Neutrophil (primary cell): Measurements from ENCODE around the gene TMEM120B.

Experiments used
- H3K27ac ChIP-seq: fragments of 200-600 bp; sonication (generic); 2 replicates; pipeline ENCODE4 v1.5.1; 2016; ENCODE audit warnings: mild to moderate bottlenecking, moderate library complexity
- H3K27me3 ChIP-seq: fragments of 200-600 bp; sonication (generic); 2 replicates; pipeline ENCODE4 v1.6.0; 2016; ENCODE audit warnings: mild to moderate bottlenecking
- H3K36me3 ChIP-seq: fragments of 200-600 bp; sonication (generic); 2 replicates; pipeline ENCODE4 v1.5.1; 2017
- H3K4me1 ChIP-seq, 2 experiments: fragments of 200-600 bp in 1 of 2; sonication (generic) in 1 of 2; 1 replicate in 1 of 2; 2 replicates in 1 of 2; pipeline versions ENCODE4 v1.5.1 to v1.6.1; 2013 to 2016; ENCODE audit warnings: low read depth in 1 of 2, low read length in 1 of 2, mild to moderate bottlenecking in 1 of 2, moderate library complexity in 1 of 2; ENCODE audit not compliant: control insufficient read depth in 1 of 2, insufficient read depth in 1 of 2
- H3K4me3 ChIP-seq, 2 experiments: fragments of 200-600 bp in 1 of 2; sonication (generic) in 1 of 2; 1 replicate in 1 of 2; 2 replicates in 1 of 2; pipeline ENCODE4 v1.5.1; 2013 to 2016; ENCODE audit warnings: low read depth in 1 of 2, low read length in 1 of 2, mild to moderate bottlenecking in 1 of 2, moderate library complexity in 1 of 2
- H3K9me3 ChIP-seq: fragments of 200-600 bp; sonication (generic); 2 replicates; pipeline ENCODE4 v1.5.1; 2016
- TF ChIP-seq, protein P1 (sequence below): fragments of 200-600 bp; sonication (generic); IDR thresholded peaks from 2 replicates; pipeline ENCODE4 v1.5.1; 2016; ENCODE audit warnings: antibody characterized with exemption

TMEM120B gene

DNA sequence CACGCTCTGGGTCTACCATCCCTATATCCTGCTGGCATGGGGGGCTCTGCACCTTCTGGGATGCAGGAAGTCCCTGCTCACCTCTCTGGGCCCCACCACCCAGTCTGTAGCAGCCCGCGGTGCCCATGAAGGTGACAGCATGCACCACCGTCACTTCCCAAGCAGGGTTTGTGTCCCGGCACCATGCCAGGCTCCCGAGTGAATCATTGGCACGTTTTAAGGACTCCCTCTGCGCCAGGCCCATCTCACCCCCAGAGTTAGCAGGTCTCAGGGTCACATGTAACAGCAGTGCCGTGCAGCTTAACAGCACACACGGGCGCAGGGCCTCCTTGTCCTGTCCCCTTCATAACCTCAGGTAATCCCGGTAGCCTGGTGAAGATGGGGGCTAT is 111.2 kb downstream of the TMEM120B start:
- peaks cover 99% of the 10 kb centered on the region for H3K36me3 ChIP-seq
- H3K27ac ChIP-seq, result peak overlapping the region; percentile 33
- TF ChIP-seq, protein P1, sequence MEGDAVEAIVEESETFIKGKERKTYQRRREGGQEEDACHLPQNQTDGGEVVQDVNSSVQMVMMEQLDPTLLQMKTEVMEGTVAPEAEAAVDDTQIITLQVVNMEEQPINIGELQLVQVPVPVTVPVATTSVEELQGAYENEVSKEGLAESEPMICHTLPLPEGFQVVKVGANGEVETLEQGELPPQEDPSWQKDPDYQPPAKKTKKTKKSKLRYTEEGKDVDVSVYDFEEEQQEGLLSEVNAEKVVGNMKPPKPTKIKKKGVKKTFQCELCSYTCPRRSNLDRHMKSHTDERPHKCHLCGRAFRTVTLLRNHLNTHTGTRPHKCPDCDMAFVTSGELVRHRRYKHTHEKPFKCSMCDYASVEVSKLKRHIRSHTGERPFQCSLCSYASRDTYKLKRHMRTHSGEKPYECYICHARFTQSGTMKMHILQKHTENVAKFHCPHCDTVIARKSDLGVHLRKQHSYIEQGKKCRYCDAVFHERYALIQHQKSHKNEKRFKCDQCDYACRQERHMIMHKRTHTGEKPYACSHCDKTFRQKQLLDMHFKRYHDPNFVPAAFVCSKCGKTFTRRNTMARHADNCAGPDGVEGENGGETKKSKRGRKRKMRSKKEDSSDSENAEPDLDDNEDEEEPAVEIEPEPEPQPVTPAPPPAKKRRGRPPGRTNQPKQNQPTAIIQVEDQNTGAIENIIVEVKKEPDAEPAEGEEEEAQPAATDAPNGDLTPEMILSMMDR, result no peak
- H3K4me1 ChIP-seq, result no peaks in the 10 kb centered on the region
- no peak overlapping the region for H3K4me3 ChIP-seq
- no peaks in the 10 kb centered on the region for H3K9me3 ChIP-seq
- H3K27me3 ChIP-seq, result no peaks in the 10 kb centered on the region

DNA sequence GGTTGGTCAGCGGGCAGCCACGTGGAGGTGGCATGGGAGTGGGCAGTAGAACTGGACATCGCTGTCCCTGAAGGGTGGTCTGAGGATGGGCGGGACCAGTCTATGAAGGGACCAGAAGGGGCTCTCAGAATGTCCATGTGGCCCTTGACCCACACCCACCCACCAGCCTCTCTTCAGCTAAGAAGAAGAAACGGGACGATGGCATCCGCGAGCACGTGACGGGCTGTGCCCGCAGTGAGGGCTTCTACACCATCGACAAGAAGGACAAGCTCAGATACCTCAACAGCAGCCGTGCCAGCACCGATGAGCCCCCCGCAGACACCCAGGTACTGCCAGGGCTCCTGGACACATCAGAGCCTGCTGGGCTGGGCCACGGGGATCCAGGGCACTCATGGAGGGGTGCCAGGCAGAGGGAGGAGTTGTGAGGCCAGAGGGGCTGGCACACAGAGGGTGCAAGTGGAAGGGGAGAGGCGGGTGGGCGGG is 112.5 kb downstream of the TMEM120B start:
- H3K4me1 ChIP-seq, result peaks cover 0 to 6% of the 10 kb centered on the region in 2 experiments
- peaks cover 99% of the 10 kb centered on the region for H3K36me3 ChIP-seq
- no peak overlapping the region for H3K4me3 ChIP-seq
- H3K27ac ChIP-seq, result no peak overlapping the region
- TF ChIP-seq, protein P1, result no peak
- H3K9me3 ChIP-seq, result no peaks in the 10 kb centered on the region
- H3K27me3 ChIP-seq, result no peaks in the 10 kb centered on the region

- Histone ChIP-seq H3K27ac (no peak overlapping the region), H3K4me3 (no peak overlapping the region), H3K4me1 (peaks cover 2 to 8% of the 10 kb centered on the region in 2 experiments), H3K36me3 (peaks cover 97% of the 10 kb centered on the region), H3K9me3 (no peaks in the 10 kb centered on the region), H3K27me3 (no peaks in the 10 kb centered on the region)
- TF ChIP-seq, protein P1, result no peak
These were observed 114.0 kb downstream of the TMEM120B start for GRCh38 chr12:121826318-121827150.

DNA sequence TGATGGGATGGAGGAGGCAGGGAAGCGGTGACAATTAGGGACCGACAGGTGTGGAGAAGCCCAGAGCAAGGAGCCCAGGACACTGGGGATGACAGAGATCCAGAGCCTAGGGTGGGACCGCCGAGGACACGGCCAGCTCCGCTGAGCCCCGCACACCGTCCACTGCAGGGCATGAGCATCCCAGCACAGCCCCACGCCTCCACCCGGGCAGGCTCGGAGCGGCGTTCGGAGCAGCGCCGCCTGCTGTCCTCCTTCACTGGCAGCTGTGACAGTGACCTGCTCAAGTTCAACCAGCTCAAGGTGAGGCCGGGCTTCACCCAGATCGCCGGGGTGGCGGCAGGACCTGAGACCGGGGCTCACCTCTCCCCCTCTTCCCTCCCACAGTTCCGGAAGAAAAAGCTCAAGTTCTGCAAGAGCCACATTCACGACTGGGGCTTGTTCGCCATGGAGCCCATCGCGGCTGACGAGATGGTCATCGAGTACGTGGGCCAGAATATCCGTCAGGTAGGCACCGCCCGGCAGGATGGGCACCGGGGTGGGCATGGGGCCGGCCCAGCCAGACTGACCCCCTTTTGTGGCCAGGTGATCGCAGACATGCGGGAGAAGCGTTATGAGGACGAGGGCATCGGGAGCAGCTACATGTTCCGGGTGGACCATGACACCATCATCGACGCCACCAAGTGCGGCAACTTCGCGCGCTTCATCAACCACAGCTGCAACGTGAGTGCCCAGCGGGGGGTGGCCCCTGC is 115.0 kb downstream of the TMEM120B start:
- Histone ChIP-seq H3K27ac (peak overlapping the region; percentile 91), H3K4me3 (no peak overlapping the region), H3K27me3 (no peaks in the 10 kb centered on the region), H3K9me3 (no peaks in the 10 kb centered on the region), H3K4me1 (peaks cover 12 to 18% of the 10 kb centered on the region in 2 experiments), H3K36me3 (peaks cover 87% of the 10 kb centered on the region)
- TF ChIP-seq, protein P1, result no peak

GRCh38 chr12:121828306-121828705 is 115.8 kb downstream of the TMEM120B start:
- TF ChIP-seq, protein P1, result no peak
- H3K9me3 ChIP-seq, result no peaks in the 10 kb centered on the region
- peaks cover 20 to 25% of the 10 kb centered on the region in 2 experiments for H3K4me1 ChIP-seq
- H3K4me3 ChIP-seq, result no peak overlapping the region
- H3K36me3 ChIP-seq, result peaks cover 79% of the 10 kb centered on the region
- no peaks in the 10 kb centered on the region for H3K27me3 ChIP-seq
- H3K27ac ChIP-seq, result peak overlapping the region; percentile 91
